CD4-positive, alpha-beta T cell treated with Interleukin-6 at 100 ng/mL for 8 hours (primary cell): ENCODE data around the gene CENPT.

ENCODE experiments used
- DNase-seq: peaks from one replicate; pipeline ENCODE4 v3.0.0-alpha.2; 2020; ENCODE audit warnings: mixed read lengths, low spot score

CENPT gene

GRCh38 chr16:67847064-67847861 lies at the start of gene CENPT:
Gene CENPT, minus strand, starts transcription at chr16:67847693. Its CDS starts 13,834 bp downstream, at chr16:67833859.
- no peak for DNase-seq

- no peak for DNase-seq
Measured at GRCh38 chr16:67897231-67897630, 49.7 kb upstream of the CENPT start.

GRCh38 chr16:67893743-67894399 lies 46.4 kb upstream of the CENPT start:
- no peak for DNase-seq

- peak; percentile 94 for DNase-seq
Measured at GRCh38 chr16:67892899-67893742, 45.6 kb upstream of the CENPT start, which contains the start of gene PSKH1. Gene PSKH1, plus strand, starts transcription at chr16:67893254. Its CDS starts 15,496 bp downstream, at chr16:67908750.

GRCh38 chr16:67892375-67892774 lies 44.9 kb upstream of the CENPT start:
- DNase-seq, result no peak

GRCh38 chr16:67888331-67888730 lies 40.8 kb upstream of the CENPT start:
- DNase-seq, result no peak

- DNase-seq, result no peak
Measured at GRCh38 chr16:67886387-67886786, 38.9 kb upstream of the CENPT start.

GRCh38 chr16:67885976-67886375 lies 38.5 kb upstream of the CENPT start:
- DNase-seq, result no peak

GRCh38 chr16:67885545-67885944 lies 38.1 kb upstream of the CENPT start:
- no peak for DNase-seq

- DNase-seq, result no peak
Measured at GRCh38 chr16:67884684-67885083, 37.2 kb upstream of the CENPT start, which contains the start of gene NRN1L. Gene NRN1L, plus strand, starts transcription at chr16:67884885. Its CDS starts 19 bp downstream, at chr16:67884904.

- peak; percentile 65 for DNase-seq
Measured at GRCh38 chr16:67883872-67884261, 36.4 kb upstream of the CENPT start.

- no peak for DNase-seq
Measured at GRCh38 chr16:67883146-67883871, 35.8 kb upstream of the CENPT start.

- DNase-seq, result no peak
Measured at GRCh38 chr16:67882374-67883145, 35.1 kb upstream of the CENPT start.

GRCh38 chr16:67881621-67882161 lies 34.2 kb upstream of the CENPT start:
- no peak for DNase-seq

GRCh38 chr16:67880584-67880983 lies 33.1 kb upstream of the CENPT start:
- no peak for DNase-seq

- no peak for DNase-seq
Measured at GRCh38 chr16:67879936-67880335, 32.4 kb upstream of the CENPT start.

- no peak for DNase-seq
Measured at GRCh38 chr16:67879462-67879861, 32.0 kb upstream of the CENPT start.

GRCh38 chr16:67878846-67879245 lies 31.4 kb upstream of the CENPT start:
- DNase-seq, result no peak

GRCh38 chr16:67878232-67878631 lies 30.7 kb upstream of the CENPT start:
- no peak for DNase-seq

- DNase-seq, result no peak
Measured at GRCh38 chr16:67877064-67877463, 29.6 kb upstream of the CENPT start.

- DNase-seq, result no peak
Measured at GRCh38 chr16:67874372-67874771, 26.9 kb upstream of the CENPT start.
